T-helper 2 cell (primary cell): ENCODE results near the gene TTLL6.

Source experiments
- DNase-seq, 5 experiments: peaks; one replicate each; pipeline versions ENCODE4 v3.0.0 to v3.0.0-alpha.2; 2012 to 2022

TTLL6 gene

GRCh38 chr17:48759288-48759687 is 57.7 kb downstream of the TTLL6 start:
- DNase-seq = no peak

- DNase-seq = no peak
Measured at GRCh38 chr17:48757524-48757961, 59.5 kb downstream of the TTLL6 start.

DNA sequence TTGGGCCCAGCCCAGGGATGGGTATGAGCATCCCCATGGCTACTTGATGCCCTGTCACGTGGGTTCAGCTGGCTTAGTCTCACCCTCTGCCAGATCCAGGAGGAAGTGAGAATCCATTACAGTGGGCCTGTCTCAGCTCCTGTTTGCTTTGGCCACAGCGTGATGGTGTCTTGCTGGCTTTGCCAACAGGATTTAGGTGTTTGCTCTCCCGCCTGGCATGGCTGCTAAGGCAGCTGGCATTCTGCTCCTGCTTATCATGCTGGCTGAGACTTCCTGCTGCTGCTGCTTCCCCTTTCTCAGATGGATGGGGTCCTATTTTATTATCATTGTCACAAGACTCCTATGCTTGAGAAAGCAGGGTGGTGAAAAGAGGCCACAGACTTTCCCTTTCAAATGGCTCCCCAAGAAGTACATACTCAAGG is 60.2 kb downstream of the TTLL6 start:
- DNase-seq = no peak

DNA sequence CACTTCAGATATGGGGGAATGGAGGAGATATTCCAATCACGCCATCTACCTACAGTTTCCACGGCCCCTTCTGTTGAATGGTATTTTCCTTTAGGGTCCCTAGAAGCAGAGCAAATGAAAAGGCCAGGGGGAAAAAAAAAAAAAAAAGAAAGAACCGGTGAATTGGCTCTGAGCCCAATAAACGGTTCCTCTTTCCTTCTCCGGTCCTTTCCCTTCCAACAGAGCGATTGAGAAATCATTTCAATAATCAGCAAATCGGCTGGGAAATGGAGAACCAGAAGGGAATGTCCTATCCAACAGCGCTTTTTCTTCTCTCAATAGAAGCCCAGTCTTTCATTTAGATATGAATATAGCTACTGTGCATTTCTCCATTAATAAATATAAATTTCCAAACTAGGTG is 61.7 kb downstream of the TTLL6 start:
- no peak for DNase-seq

DNA sequence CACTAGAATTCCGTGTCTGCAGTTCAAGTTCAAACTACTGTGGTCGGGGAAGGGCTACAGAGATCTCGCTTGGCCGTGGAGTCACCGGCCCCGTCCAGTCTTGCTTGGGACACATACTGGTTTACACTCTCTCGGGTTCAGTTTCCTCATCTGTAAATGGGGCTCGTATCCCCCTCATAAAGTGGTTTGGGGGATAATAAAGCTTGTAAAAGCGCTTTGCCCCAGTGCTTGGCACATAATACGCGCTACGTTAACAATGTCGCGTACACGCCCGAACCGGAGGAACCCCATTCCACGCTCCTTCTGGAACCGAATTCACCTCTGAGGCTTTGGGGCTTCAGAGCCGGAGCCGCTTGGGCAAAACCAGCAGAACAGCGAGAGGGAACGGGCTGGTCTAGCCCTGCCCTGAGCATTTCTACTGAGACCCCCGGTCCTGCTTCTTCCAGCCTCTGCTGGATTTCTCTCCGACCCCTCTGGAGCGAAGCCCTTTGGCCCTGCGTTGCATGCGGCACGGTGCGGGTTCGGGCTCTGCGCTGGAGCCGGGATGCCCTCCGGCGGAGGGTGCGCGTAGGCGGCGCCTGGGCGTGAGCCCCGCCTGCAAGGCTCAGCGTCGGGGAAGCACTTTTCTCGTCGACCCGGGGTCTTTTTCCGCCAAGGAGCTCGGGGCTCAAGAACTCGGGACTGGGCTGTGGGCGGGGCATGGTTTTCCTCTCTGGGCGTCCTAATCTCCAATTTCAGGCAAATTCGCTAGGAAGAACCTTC is 62.3 kb downstream of the TTLL6 start:
- DNase-seq = no peak

DNA sequence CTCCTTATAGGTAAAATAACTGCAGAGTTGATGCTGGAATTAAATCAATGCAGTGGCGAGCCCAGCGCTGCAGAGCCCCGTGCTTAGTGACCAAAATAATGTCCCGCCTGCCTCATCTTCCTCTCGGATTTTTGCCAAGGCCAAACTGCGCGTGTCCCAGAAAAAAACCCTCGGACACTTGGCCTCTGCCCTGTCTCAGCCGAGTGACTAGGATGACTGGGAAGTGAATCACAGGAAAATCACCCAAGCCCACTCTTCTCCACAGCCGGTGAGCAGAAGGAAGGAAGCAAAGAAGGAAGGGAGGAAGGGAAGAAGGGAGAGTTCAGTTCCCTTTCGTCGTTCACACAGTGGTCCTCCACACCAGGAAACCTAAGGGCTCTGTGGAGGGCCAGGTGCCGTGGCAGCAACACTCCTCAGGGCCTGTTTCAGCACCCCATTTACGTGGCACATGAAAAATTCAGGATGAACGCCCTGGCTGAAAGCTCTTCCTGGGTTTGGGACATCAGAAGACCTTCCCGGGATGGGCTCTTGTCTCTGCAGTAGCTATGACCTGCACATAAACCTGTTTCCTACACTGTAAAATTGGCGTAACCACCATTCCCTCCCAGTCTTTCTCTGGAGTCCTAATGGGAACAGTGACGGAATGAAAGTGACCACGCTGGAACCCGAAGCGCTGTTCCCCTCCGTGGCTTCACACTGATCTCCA is 63.1 kb downstream of the TTLL6 start:
- DNase-seq = no peak

- no peak for DNase-seq
Measured at GRCh38 chr17:48752399-48753288, 64.4 kb downstream of the TTLL6 start.

GRCh38 chr17:48751733-48752398 is 65.2 kb downstream of the TTLL6 start:
- no peak for DNase-seq

DNA sequence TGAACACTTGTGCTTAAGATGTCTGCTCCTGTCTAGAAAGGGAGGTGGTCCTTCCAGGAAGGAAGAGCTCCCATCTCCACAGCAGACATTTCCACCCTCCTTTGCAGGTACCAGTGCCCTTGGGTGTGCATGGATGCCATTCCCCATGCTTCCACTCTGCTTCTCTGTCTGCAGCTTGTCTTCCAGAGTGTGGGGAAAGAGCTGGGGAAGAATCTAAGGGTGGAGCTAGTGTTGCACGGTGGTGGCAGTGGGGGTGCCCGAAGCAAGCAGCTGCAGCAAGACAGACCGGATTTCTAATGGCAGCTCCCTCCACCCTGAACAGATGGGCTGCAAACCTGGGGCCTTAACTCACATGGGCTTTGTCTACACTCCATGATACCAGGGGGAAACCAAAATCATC is 65.9 kb downstream of the TTLL6 start:
- no peak for DNase-seq

DNA sequence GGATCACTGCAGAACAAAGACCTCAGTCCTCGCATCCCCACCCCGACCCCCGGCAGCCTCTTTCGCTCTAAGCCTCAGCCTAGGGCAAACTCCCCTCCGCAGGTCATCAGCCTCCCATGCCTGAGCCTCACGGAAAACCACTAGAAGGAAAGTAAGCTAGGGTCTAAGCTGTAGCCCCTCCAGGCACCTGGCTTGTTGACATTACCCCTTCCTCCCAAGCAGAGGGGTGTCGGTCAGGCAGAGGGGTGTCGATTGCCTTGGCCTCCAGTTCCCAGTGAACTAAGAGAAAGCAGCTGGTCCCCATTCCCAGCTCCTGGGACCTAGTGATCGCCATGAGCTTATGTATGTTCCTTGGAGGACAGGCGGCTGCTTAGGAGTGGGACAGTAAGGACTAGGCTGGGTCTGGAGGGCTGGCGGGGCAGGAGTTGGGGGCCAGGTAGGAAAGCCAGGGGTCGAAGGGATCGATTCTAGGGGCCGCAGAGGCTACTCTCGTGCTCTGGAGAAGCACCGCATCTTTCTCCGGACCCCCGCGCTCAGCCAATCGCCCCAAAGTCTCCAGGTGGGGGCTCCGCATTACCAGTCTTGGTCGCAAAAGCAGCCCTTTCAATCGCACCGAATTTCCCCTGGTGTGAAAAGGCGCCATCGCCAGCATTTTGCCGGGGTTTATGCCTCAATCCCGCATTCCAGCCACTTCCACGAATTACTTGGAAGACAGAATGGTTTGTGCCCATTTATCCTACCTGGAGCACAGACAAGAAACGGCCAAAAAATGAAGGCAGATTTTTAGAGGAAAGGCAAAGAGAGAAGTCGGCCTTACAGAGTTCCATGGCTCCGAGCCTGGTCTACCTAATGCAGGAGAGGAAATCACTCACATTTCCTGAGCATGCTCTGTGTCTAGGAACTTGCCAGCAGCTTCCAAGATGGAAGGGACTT is 67.1 kb downstream of the TTLL6 start:
- no peak for DNase-seq

- no peak for DNase-seq
Measured at GRCh38 chr17:48748718-48749566, 68.1 kb downstream of the TTLL6 start.

DNA sequence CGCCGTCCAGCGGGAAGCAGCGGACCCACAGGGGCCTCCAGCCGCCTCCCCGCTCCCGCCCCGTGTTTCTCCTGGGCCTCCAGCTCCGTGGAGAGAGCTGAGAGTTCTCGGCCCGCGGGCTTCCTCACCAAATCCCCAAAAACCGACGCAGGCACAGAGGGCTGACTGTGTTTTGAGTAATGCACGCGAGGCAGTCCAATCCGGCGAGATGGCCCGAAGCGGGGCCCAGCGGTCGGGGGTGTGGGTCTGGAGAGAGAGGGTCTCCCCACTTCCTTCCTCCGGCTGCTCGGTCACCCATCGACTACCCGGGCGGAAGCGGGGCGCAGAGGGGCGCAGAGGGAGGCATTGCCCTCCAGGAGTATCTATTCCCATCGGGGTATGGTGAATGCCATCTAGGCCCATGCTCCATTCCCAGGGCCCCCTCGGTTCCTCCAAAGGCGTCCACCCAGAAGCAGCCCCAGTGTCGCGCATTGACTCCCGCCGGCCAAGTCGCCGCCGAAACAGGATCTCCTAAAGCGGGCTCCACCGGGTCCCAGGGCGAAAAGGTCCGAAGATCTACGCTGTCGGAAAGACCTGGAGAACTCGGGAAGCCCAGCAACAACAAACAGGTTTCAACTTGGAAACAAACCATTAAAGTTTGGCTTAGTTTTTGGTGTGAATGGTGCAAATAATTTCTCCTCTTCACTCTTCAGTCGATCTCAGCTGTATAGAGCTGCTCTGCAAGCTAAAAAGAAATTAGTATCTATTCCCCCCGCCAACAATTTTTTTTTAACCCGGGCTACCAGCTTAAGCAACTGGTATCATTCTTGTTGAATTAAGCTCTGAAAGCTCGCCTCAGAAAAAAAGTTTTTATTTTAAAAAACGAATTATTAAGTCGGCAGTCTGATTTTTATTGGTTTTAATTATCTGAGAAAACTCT is 69.3 kb downstream of the TTLL6 start:
- no peak for DNase-seq

DNA sequence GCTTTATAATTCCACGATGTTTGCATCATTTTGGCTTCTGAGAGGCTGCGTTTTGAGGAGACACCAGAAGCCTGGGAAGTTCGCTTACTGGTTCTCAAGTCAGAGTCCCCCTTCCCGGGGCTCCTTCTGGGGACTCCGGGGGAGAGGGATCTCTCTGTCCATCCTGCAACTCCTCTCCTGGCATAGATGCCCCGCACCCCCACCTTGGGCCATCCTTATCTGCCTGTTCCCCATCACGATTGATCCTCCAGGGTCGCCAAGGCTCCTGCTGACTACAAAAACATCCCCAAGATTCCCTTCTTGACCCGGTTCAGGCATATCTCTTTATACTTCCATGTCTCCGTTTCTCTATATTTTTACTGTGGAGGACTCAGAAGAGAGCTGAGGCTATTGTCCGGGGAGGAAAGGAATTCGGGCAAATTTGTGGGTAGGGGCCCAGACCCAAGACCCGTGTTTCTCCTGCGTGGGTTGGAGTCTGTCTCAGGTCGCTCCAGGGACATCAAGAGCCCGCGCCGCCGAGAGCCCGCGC is 70.0 kb downstream of the TTLL6 start:
- DNase-seq = no peak

DNA sequence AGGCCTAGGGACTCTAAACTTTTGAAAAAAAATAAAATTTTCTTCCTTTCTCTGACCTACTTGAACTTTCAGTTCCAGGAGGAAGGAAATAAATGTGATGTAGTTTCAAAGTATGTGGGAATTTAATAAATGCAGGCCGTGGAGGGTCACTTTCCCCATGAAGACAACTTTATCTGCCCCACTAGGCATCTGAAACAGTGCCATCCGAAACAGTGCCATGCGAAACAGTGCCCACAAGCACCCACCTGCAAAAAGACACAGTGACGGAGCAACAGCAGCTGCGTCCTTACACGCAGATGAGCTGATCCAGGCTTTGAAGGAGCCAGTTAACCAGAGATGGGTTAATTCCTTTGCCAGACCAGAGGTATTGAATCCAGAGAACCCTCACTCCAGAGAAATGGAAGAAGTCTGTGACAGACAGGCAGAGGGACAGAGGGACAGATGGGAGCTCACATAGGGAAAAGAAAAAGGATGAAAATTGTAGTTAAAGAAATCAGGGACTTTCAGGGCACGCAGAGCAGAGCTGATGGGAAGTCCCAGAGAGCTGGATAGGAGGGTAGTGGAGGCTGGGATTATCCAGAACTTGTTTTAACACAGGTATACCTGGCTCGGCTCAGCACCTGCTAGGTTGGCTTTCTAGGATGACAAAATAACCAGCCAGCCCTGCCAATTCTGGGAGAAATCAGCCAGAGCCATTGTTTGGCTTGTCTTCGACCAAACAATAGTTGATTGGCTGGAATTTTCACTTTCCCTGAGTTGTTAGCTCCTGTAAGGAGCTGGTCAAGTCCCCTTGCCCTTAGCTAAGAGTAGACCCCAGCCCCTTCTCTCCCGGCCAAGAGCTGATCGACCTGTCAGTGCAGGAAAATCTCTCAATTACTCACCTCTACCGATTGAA is 71.4 kb downstream of the TTLL6 start:
- no peak for DNase-seq

GRCh38 chr17:48740537-48740936 is 76.5 kb downstream of the TTLL6 start:
- no peak for DNase-seq

DNA sequence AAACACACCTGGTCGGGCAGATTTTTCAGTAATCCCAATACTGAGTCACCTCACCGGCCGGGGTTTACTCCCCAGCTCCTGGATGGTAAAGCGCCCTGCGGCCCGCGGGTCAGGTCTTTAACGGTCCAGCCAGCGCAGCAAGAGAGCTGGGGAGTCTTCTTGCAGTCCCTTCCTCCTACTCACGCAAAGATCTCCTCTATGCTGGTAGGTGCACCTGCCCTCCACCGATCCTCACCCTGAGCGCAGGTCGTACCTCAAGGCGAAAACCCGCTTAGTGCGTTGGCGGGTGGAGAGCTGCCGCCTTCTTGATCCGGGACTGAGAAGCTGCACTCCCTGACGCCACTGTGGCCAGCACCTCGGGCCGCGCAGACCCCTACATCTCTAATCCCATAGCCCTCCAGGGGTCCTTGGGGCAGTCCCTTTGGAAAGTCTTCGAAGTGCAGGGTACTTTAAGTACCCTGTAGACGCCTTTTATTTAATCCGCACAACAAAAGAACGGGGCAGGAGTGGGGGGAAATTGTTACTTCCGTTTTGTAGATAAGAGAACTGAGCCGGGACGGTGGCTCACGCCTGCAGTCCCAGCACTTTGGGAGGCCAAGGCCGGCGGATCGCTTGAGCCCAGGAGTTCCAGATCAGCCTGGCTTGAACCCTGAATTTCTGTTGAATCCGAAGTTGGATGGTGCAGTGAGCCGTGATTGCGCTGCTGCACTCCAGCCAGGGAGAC is 78.1 kb downstream of the TTLL6 start:
- DNase-seq = no peak

DNA sequence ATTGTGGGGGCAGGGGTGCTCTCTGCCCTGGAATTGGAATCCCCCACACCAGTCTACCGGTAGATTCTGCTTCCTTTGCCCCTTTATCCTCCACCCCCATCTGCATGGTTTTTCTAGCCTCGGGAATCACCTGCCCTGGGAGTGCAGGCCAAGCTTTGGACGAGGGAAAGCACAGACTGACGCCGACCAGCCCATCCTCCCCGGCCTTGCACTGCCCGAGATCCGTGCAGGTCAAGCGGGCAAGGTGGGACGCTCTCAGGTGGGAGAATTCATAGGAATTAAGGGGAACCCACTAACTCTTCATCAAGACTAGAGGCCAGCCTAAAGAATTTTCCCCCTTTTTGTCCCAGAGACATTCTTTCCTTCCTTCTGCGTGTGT is 78.6 kb downstream of the TTLL6 start:
- DNase-seq = no peak
